Right ventricle myocardium superior (tissue), 1 donor: ENCODE results near the gene TALDO1. TPM values are rescaled to one million over a fixed set of nuclear protein-coding genes. Genes with fewer than 3 reads are reported as not detected.

ENCODE experiments used
- ATAC-seq: fragments of 200-7000 bp; cut with Tn5 transposase; one replicate; pipeline ENCODE4 v1.9.1; 2020; ENCODE audit warnings: mild to moderate bottlenecking; ENCODE audit not compliant: poor library complexity
- DNase-seq: peaks from one replicate; pipeline ENCODE4 v3.0.0-alpha.2; 2020
- intact Hi-C: fragments of 100-400 bp; cut with DNase I; formaldehyde crosslinking; loops from one replicate; pipeline ENCODE4 v1.11.2; 2022
- total RNA-seq: library from RNA; stranded (reverse); fragmentation: NEBNext Ultra II Directional; extraction: Animal tissue kit (Norgen Biotek cat#: 25700); gene quantifications from one replicate; pipeline ENCODE4 v1.2.1, GENCODE V29; 2021
- donor health status: DM: no; HTN: yes; CAD: no; lungs with severe emphysema.

TALDO1 gene
- total RNA-seq, 1 donor from 2014 or later, result 90.1 TPM

DNA sequence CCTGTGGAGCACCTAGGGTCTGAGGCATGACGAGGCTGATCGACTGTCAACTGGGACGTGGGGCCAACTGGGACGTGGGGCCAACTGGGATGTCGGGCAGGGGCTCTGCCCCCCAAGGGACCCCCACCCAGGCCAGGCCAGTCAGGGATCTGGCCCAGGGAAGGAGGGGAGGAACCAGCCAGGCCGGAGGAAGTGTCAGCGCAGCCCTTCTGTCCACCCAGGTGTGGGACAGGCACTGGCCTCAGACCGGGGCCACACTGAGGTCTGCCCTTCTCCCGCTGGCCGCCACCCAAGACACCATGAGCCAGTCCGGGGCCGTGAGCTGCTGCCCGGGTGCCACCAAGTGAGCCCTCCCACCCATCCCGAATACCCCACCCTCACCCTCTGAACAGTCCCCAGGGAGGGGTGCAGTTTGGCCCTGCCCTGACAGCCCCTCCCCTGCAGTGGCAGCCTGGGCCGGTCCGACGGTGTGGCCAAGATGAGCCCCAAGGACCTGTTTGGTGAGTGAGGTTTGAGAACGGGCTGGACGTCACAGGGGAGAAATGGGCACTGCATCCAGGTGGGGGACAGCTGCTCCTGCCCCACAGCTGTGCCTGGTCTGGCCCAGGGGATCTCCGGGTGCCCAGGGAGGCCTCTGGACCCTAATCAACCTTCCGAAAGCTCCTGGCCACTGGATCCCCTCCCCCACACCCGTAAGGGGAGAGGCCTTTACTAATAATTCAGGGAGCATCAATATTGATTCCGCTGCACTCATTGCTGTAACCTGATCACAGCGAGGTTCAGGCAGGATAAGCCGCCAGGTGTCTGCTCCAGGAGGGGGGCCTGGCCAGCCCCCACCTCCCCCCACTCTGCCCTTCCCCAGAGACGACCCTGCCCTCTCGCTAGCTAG lies 37.9 kb upstream of the TALDO1 start:
- no peak for DNase-seq
- ATAC-seq, result no peak
- intact Hi-C loops, result no loop called here

DNA sequence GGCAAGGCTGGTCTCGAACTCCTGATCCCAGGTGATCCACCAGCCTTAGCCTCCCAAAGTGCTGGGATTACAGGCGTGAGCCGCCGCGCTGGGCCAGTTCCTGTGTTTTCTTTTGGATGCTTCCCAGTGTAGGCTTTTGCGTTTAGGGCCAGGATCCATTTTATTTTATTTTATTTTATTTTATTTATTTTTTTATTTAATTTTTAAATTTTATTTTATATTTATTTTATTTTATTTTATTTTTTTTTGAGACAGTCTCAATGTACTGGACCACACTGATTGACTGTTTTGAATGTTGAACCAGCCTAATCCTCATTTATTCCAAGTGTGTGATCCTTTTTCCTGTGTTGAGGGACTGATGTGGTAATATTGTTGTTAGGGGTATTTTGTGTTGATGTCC lies 32.8 kb upstream of the TALDO1 start:
- DNase-seq, result no peak
- intact Hi-C loops, result no loop called here
- no peak for ATAC-seq

DNA sequence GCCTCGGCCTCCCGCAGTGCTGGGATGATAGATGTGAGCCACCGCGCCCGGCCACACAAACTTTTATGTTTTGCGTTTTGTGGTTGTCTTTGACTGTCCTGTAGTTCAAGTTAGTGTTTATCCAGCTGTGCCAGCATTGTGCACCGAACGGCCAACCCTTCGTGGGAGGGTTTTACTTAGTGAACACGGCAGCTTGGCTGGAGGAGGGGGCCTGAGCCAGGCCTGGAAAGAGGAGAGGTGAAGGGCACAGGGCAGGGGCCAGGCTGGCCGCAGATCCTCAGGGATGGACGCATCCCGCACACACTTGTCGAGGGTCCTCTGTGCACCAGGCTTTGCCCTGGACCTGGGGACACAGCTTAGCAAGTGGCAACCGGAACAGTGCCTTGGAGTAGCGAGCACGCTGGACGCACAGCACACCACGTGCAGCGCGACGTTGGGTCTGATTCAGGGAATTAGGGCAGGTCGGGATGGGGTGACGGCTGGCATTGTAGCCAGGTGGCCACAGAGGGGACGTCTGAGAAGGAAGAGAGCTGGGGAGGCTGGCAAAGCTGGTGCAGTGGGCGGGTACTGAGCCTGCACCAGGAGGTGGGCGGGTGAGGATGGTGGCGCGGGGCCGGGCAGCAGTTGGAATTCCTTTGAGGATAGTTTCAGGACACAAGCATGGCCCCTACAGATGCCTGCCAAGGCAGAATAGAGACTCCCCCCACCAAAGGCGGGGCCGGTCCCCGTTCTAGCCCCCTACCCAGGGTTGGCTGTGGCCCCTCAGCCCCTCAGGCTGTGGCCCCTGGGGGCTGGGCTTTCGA lies 27.8 kb upstream of the TALDO1 start:
- ATAC-seq (no peak), DNase-seq (no peak)
- intact Hi-C loops, result loop anchor here (10.0 kb wide), 2 partner anchors 55 to 165 kb away; no protein-coding TSS in a partner anchor

DNA sequence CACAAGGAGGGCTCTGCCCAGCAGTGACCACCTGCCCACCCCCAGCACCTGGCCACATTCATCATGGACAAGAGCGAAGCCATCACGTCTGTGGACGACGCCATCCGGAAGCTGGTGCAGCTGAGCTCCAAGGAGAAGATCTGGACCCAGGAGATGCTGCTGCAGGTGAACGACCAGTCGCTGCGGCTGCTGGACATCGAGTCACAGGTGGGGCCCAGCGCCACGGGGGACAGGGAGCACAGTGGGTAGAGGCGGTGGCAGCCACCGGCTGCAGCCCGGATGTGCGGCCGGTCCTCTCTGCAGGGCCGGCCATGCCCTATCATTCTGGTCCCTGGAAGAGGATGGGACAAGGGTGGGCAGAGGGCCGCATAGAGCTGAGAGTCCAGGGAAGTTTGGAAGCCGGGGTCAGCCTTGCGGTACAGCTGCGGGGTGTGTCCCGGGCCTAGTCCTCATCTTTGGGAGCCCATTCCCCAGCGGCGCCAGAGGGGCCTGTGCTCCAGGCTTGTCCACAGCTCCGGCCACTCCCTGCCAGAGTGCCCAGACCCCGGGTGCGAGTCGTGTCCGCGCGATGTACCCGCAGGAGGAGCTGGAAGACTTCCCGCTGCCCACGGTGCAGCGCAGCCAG lies 27.1 kb upstream of the TALDO1 start:
- intact Hi-C loops, result loop anchor here (10.0 kb wide), 2 partner anchors 55 to 165 kb away; no protein-coding TSS in a partner anchor
- ATAC-seq (no peak), DNase-seq (no peak)

DNA sequence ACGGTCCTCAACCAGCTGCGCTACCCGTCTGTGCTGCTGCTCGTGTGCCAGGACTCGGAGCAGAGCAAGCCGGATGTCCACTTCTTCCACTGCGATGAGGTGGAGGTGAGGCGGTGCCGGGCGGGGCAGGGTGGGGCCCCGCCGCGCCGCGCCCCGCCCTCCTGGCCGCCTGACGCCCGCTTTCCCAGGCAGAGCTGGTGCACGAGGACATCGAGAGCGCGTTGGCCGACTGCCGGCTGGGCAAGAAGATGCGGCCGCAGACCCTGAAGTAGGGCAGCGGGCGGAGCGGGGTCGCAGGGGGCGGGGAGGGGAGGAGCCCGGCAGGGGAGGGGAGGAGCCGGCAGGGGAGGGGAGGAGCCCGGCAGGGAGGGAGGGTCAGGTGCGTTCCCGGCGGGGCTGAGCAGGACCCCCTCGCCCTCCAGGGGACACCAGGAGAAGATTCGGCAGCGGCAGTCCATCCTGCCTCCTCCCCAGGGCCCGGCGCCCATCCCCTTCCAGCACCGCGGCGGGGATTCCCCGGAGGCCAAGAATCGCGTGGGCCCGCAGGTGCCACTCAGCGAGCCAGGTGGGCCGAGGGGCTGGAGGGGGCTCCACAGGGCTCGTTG lies 26.5 kb upstream of the TALDO1 start:
- ATAC-seq, result peak; percentile 44
- intact Hi-C loops, result loop anchor here (10.0 kb wide), 2 partner anchors 56 to 166 kb away; no protein-coding TSS in a partner anchor

DNA sequence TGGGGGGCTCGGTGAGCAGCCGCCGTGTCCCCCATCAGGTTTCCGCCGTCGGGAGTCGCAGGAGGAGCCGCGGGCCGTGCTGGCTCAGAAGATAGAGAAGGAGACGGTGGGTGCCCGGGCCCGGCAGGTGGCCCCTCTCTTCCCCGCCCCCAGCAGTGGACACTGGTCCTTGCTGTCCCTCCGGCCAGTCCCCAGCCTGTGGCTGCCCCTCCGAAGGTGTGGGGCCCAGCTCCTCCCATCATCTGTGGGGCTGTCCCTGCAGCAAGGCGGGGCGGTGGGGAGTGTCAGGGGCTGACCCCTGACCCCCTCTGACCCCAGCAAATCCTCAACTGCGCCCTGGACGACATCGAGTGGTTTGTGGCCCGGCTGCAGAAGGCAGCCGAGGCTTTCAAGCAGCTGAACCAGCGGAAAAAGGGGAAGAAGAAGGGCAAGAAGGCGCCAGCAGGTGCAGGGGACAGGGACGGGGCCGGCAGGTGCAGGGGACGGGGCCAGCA lies 26.0 kb upstream of the TALDO1 start:
- intact Hi-C loops, result loop anchor here (10.0 kb wide), 2 partner anchors 56 to 166 kb away; no protein-coding TSS in a partner anchor
- no peak for DNase-seq
- no peak for ATAC-seq

More for the DNA sequence above, 26.5 kb upstream of the TALDO1 start:
- no peak for DNase-seq

DNA sequence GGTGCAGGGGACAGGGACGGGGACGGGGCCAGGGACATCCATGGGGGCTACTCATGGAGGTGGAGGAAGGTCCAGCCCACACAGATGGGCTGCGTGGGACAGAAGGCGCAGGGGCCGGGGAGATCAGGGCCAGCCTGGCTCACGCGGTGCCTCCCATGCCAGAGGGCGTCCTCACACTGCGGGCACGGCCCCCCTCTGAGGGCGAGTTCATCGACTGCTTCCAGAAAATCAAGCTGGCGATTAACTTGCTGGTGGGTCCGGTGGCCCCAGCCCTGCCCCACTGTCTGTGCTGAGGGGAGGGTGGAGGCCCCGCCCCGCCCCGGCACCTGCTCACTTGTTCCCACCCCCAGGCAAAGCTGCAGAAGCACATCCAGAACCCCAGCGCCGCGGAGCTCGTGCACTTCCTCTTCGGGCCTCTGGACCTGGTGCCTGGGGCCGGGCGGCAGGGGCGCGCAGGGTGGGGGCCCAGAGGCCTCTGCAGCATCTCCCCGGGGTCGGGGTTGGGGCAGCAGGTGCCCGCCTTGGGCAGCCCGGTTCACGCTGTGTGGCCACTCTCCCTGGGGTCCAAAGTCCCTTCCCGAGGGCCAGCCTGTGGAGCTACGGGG lies 25.4 kb upstream of the TALDO1 start:
- intact Hi-C loops, result loop anchor here (10.0 kb wide), 2 partner anchors 57 to 167 kb away; no protein-coding TSS in a partner anchor
- ATAC-seq, result no peak
- DNase-seq, result peak; percentile 68

DNA sequence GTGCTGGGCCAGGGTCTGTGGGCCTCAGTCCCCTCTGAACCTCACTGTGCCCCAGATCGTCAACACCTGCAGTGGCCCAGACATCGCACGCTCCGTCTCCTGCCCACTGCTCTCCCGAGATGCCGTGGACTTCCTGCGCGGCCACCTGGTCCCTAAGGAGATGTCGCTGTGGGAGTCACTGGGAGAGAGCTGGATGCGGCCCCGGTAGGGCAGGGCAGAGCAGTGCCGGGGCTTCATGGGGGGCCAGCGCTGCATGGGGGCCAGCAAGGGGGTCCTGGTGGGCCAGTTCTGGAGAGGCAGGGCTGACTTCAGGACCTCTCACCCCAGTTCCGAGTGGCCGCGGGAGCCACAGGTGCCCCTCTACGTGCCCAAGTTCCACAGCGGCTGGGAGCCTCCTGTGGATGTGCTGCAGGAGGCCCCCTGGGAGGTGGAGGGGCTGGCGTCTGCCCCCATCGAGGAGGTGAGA lies 24.9 kb upstream of the TALDO1 start:
- no peak for DNase-seq
- intact Hi-C loops, result loop anchor here (10.0 kb wide), 2 partner anchors 58 to 168 kb away; no protein-coding TSS in a partner anchor
- ATAC-seq, result no peak

DNA sequence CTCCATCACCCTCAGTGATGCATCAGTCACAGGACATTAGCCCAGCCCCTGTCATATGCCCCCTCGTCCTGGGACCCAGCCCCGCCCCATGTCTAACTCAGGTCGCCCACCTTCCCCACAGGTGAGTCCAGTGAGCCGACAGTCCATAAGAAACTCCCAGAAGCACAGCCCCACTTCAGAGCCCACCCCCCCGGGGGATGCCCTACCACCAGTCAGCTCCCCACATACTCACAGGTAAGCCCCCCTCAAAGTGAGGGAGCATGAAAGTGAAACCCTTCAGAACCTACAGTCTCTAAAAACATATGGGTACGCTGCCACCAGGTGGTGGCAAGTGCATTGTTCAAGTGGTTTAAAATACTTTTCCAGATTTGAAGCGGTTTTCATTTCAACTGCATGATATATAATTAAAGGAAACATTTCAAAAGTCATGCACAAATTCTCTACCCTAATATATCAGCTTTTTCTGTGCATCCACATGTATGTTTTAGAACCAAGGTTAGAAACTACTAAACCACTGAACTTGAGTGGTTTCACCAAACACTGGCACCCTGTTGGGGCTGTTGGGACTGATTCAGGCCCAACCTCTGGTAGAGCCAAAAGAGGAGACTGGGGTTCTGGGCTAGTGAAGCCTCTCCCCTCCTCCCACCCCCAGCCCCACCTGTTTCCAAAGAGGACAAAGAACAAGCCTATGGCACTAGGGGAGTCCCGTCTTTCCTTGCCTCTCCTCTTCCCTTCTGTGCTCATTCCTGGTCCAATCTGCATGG lies 24.0 kb upstream of the TALDO1 start:
- intact Hi-C loops, result loop anchor here (10.0 kb wide), 2 partner anchors 59 to 169 kb away; no protein-coding TSS in a partner anchor
- ATAC-seq (no peak), DNase-seq (no peak)

DNA sequence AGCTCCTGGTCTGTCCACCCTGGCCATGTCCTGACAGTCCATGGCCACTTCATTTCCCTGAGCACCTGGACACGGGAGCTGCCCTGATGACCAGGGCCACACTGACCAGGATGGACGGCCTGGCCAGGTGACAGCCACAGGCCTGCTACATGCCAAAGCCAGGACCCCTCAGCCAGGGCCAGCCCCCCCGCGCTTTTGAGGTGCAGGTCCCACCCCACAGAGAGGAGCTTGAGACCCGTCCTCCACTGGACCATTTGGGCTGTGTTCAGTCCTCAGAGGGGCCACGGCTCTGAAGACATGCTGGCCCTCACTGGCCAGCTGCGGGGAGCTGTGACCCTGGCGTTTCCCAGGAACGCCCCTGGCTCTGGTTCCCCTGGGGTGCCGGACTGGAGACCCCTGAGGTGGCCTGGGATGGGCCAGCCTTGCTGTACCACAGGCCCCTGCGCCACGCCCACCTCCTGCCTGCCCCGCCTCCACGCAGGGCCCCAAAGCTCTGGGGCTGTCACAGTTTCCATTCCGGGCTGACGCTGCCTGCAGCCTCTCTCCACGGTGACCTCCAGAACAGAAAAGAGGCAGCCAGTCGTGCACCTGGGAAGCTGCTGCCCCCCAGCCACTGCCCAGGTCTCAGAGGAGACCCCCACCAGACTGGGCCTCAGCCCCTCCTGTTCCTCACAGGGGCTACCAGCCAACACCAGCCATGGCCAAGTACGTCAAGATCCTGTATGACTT lies 23.1 kb upstream of the TALDO1 start:
- intact Hi-C loops, result loop anchor here (10.0 kb wide), 2 partner anchors 59 to 169 kb away; no protein-coding TSS in a partner anchor
- ATAC-seq (no peak), DNase-seq (no peak)

DNA sequence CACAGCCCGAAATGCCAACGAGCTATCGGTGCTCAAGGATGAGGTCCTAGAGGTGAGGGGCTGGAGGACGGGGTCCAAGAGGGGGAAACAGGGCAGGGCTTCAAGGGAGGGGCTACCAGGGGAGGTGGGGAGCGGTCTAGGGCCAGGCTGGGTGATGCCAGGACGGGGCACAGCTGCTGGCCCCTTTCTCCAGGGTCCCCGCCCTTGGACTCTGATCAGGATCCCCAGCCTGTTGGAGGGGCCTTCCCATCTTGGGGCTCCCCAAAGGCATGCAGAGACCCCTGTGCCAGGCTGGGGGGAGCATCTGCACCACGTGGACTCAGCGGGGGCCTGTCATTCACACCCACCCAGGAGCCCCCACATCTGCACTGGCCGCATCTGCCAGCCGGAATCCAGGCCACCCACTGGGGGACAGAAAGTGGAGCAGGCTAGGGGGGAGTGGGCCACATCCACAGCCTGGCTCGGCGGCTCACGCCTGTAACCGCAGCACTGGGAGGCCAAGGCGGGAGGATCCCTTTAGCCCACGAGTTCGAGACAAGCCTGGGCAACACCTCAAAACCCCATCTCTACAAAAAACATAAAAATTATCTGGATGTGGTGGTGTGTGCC lies 22.4 kb upstream of the TALDO1 start:
- intact Hi-C loops, result loop anchor here (10.0 kb wide), 2 partner anchors 60 to 170 kb away; no protein-coding TSS in a partner anchor
- ATAC-seq (no peak), DNase-seq (no peak)

DNA sequence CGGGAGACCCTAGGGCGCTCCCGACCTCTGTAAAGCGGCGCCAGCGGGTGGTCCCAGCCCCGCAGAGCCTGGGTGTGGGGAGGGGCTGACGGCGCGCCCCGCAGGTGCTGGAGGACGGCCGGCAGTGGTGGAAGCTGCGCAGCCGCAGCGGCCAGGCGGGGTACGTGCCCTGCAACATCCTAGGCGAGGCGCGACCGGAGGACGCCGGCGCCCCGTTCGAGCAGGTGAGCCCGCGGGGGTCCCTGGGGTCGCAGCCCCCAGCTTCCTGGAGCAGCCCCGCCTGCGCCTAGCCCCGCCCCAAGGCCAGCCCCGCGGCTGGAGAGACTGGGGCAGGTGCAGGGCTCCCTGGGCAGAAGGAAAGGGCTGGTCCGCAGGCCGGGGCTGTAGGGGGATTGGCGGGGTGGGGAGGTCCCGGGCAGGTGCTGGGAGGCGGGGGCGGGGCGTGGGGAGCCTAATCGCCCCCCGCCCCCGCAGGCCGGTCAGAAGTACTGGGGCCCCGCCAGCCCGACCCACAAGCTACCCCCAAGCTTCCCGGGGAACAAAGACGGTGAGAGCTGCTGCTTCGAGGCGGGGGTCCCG lies 21.6 kb upstream of the TALDO1 start:
- intact Hi-C loops, result loop anchor here (10.0 kb wide), 2 partner anchors 61 to 171 kb away; no protein-coding TSS in a partner anchor
- ATAC-seq (no peak), DNase-seq (no peak)

DNA sequence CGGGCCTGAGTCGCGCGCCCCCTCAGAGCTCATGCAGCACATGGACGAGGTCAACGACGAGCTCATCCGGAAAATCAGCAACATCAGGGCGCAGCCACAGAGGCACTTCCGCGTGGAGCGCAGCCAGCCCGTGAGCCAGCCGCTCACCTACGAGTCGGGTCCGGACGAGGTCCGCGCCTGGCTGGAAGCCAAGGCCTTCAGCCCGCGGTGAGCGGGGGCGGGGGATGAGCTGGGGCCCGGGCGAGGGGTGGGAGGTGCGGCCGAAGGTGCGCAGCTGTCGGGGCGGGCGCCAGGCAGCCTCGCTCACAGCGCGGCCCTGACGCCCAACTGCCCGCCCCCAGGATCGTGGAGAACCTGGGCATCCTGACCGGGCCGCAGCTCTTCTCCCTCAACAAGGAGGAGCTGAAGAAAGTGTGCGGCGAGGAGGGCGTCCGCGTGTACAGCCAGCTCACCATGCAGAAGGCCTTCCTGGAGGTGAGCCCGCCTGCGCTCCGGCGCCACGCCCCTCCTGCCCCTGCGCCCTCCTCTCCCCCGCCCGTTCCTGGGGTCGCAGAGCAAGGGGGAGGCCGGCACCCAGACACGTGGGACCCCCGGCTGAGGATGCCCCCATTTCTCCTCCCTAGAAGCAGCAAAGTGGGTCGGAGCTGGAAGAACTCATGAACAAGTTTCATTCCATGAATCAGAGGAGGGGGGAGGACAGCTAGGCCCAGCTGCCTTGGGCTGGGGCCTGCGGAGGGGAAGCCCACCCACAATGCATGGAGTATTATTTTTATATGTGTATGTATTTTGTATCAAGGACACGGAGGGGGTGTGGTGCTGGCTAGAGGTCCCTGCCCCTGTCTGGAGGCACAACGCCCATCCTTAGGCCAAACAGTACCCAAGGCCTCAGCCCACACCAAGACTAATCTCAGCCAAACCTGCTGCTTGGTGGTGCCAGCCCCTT lies 20.7 kb upstream of the TALDO1 start:
- ATAC-seq (no peak), DNase-seq (peak; percentile 71)
- intact Hi-C loops, result loop anchor here (10.0 kb wide), 2 partner anchors 62 to 172 kb away; no protein-coding TSS in a partner anchor

DNA sequence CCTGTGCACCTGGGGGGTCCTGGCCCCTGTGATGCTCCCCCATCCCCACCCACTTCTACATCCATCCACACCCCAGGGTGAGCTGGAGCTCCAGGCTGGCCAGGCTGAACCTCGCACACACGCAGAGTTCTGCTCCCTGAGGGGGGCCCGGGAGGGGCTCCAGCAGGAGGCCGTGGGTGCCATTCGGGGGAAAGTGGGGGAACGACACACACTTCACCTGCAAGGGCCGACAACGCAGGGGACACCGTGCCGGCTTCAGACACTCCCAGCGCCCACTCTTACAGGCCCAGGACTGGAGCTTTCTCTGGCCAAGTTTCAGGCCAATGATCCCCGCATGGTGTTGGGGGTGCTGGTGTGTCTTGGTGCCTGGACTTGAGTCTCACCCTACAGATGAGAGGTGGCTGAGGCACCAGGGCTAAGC lies 20.0 kb upstream of the TALDO1 start:
- intact Hi-C loops, result loop anchor here (10.0 kb wide), 2 partner anchors 62 to 172 kb away; no protein-coding TSS in a partner anchor
- no peak for DNase-seq
- no peak for ATAC-seq
